Stromal cell of bone marrow (primary cell): Measurements from ENCODE around the gene MSI1.

Experiments
- DNase-seq: peaks from one replicate; pipeline ENCODE4 v3.0.0-alpha.2; 2012; ENCODE audit warnings: low read depth

Gene MSI1

DNA sequence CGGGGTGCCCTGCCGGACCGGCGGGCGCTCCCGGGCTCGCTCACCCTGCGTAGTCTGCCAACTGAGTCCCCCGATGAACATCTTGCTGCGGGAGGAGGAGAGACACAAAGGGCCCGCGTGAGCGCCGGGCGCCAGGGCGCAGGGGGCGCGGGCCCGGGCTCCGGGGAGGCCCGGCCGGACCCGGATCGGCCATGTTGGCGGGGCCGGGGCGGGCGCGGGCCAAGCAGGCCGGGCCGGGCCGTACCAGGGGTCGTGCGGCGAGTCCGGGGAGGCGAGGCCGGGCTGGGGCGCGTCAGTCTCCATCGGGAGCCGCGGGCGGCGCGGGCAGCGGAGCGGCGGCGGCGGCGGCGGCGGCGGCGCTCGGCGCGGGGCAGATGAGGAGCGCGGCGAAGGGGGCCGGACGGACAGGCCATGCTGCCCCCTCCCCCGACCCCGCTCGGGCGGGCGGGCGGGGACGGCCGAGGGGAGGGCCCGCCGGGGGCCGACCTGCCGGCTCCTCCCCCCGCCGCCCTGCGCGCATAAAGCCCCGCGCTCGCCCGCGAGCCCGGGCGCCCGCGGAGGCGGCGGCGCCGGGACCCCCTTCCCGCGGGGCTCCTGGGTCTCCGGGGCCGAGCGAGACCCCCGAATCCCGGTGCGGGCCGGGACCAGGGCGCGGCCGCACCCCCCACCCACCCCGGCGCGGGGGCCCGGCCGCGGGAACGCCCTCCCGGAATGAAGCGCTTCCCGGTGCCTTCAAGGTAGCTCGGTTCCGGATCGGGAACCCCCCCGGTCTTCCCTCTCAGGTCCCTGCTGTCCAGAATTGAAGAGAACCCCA lies at the start of gene MSI1:
Gene MSI1 (minus strand): TSS at position 376 of the 814 bp plus-strand sequence. CDS start 73 bp downstream, at position 303.
- DNase-seq = no peak

DNA sequence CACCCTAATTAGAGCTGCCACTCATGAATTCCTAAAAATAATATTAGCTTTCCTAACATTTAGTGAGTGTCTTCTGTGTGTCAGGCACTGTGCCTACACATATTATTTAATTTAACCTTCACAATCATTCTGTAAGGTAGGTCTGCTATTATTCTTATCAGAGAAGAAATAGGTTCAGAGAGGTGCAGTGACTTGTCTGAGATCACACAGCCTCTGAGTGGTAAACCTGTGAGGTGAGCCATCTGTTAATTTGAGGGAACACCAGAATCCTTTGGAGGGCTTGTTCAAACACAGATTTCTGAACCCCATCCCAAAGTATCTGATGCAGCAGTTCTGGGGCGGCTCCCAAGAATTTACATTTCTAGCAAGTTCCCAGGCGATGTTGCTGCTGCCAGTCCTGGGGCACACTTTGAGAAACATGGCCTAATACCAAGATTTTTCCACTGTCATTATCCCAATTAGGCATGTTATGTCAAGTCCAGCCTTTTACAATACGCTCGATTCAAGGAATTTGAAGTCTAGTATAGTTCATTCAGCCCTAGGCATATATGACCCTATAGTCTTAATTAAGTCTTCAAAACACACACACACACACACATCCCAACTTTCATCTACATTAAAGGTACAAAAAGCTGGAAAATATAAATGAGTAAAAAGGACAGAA lies 49.1 kb upstream of the MSI1 start:
- no peak for DNase-seq

- no peak for DNase-seq
These were observed 47.7 kb upstream of the MSI1 start for GRCh38 chr12:120416490-120417216.

GRCh38 chr12:120413901-120414695 lies 45.1 kb upstream of the MSI1 start:
- DNase-seq = no peak

GRCh38 chr12:120412421-120412820 lies 43.5 kb upstream of the MSI1 start:
- no peak for DNase-seq

DNA sequence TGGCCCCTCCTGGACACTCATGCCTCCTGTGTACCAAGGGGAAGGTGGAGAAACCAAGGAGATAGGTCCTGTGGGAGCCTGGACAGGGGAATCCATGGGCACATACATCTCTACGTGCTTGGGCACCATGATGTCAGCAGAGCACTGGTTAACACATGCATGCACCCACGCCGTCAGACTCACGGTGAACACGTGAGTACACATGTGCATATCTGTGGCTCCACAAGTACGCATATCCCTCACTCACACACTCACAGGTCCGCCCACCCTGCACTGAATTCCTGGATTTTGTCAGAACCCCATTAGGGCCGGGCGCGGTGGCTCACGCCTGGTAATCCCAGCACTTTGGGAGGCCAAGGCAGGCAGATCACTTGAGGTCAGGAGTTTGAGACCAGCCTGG lies 39.8 kb upstream of the MSI1 start:
- no peak for DNase-seq

- no peak for DNase-seq
These were observed 37.6 kb upstream of the MSI1 start for GRCh38 chr12:120406553-120406952.

DNA sequence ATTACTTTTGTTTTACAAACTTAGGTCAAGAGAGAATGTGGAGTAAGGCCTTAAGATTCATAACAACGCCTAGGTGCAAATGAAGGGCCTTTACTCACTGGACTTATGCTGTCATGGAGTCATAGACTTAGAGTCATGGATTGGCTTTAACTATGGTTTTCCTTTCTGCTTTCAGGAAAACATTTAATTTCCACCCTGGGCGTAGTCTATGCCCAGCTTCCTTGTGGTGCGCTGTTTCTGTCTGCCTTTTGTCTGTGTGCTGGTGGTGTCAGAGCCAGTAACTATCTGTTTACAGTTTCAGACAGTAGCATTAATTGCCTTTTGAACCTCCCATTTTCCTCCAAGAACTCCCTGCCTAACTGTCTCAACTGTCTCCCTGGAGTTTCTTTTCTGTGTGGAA lies 37.1 kb upstream of the MSI1 start:
- DNase-seq = no peak

DNA sequence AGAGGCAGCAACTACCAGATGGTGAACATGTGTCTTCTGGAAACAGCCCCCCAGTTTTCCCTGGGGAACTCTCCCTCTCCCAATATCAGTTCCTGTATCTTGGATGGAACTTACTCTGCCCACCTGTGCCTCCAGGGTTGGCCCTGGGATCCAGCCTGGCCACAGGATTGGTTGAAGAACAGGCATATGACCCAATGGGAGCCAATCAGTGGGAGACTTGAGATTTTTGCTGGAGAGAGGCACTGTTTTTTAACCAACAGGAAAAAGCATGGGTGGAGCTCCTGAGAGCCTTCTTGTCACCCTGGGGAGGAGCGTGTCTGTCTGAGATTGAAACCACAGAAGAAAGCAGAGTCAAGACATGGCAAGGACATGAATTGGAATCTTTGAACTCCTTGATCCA lies 35.3 kb upstream of the MSI1 start:
- no peak for DNase-seq

DNA sequence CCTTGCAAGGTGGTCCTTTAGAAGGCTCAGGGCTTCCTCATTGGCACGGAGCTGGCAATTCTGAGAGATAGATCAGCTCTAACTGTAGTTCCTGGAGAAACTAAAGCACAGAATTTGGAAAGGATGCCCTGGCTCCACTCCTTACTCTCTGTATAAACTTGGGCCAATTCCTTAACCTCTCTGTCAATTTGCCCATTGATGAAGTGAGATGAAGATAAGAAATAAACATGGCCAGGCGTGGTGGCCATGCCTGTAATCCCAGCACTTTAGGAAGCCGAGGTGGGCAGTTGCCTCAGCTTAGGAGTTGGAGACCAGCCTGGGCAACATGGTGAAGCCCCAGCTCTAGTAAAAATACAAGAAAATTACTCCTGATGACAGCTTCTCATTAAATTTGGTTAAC lies 34.9 kb upstream of the MSI1 start:
- DNase-seq = no peak

DNA sequence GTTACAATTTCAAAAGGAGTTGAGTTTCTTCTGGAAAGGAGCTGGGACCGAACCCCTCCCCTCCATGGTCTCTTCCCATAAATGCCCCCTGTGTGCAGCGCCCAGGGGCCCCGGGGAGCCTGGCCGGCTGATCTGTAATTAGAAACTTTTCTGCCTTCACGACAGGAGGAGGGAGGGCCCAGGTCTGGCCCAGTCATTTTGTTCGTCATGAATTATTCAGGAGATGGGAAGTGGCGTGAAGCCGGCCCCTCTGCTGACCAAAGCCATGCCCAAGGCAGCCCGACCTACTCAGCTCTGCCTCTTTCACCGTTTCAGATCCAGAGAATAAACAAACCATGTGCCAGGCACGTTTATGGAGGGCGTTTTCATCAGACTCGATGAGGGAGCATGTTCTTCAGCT lies 33.3 kb upstream of the MSI1 start:
- DNase-seq = no peak

DNA sequence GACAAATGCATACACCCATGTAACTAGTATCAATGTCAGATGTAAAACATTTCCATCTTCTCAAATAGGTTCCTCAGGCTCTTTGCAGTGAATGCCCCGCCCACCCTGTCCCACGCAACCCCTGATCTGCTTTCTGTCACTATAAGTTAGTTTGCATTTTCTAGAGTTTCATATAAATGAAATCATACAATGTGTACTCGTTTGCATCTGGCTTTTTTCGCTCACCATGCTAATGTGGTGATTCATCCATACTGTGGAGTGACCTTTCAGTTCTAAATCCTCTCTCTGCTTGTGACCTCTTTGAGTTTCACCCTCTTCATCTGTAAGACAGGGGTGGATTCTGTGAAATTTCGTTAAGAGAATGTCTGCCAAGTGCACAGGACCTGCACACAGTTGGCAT lies 30.6 kb upstream of the MSI1 start:
- DNase-seq = no peak

DNA sequence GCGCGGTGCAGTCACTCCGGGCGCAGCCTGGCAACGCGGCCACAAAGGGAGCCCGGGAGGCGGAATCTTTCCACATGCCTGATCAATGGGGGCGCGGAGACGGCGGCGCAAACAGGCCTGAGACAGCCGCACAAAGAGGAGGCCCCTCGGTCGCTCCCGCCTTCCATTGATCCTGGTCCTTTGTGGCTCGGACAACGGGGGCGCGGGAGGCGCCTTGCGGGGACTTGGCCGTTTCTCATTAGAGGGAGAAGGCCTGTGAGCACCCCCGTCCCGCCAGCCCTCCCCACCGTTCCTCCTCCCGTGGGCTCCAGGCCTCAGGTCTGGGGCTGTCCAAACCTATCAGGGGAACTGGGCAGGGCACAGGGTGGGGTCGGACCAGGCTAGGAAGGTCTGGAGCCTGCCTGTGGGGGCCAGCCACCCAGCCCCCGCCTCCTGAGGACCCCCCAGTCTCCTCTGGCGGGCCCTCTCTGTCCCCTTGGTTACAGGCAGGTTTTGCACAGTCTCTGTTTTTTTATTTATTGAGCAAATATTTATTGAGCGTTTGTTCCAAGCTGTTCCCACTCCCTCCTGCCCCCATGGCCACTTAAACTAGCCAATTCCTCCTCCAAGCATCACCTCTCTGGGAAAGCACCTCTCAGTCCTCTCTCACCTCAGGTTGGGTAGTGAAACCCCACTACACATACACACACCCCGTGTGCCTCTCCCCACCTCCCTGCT lies 29.0 kb upstream of the MSI1 start:
- no peak for DNase-seq

DNA sequence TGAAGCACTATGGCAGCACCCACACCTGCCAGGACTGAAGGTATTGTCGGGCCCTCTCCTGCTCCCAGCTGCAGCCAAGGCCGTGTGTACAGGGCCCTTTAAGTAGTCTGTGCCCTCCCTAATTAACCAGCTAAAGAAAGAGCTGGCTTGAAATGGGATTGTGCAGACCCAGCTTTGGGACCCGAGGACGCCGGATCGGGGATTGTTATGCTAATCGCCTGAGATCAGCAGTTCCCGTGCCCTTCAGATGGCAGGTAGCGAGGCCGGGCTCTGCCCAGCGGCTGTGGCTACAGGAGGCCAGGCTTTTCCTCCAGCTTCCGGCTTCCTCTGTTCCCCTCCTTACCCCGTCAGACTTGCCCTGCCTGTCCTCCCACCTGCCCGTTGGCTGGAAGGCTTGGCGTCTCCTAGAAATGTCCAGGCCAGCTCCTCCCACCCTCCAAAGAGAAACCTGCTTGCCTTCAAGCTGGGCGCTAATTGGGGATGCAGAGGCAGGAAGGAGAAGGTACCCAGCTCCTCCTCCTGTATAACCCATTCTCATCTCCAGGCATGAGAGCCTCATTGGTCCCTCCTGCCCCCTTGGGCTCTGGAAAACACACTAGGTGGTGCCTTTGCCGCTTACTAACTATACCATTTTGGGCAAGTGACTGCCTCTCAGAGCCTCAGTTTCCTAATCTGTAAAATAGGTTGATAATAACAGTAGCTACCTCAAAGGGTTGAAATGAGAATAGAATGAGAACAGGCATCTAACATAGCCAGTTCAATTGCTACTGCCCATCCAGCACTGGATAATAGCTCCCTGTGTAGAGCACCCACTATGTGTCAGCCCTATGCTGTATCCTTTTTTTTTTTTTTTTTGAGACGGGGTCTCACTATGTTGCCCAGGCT lies 25.8 kb upstream of the MSI1 start:
- no peak for DNase-seq

GRCh38 chr12:120390540-120391120 lies 21.7 kb upstream of the MSI1 start:
- DNase-seq = no peak

GRCh38 chr12:120388691-120389481 lies 19.9 kb upstream of the MSI1 start:
- no peak for DNase-seq

GRCh38 chr12:120381752-120382419 lies 12.9 kb upstream of the MSI1 start:
- DNase-seq = no peak

- DNase-seq = no peak
These were observed 9.1 kb upstream of the MSI1 start for GRCh38 chr12:120378036-120378435.

DNA sequence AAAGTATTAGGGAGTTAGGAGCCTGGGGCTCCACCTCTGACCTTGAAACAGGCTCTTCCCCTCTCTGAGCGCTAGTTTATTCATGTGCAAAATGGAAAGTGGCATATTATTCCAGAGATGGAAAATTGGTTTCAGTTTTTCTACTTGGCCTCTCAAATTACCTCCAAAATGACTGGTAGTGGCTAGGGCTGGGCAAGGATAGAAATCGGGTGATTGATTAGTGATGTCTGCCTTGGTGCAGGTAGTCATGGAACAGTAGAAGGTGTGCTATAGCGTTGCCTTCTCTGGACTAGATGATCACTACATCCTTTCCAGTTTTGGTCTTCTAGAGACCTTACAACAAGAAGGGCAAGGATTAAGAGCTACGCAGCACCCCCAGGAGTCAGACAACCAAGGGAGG lies 8.6 kb upstream of the MSI1 start:
- DNase-seq = no peak
